Upper lobe of left lung (tissue), 4 donors: ENCODE data around the gene PSMB5.

Source experiments
- CTCF ChIP-seq, 6 experiments: fragments of 450-650 bp in 4 of 6; fragments of 200-600 bp in 2 of 6; sonication (generic) in 2 of 6; IDR thresholded peaks; one replicate each; pipeline ENCODE4 v1.5.1; 2016 to 2019; ENCODE audit warnings: antibody characterized with exemption in 6 of 6
- POLR2A ChIP-seq, 4 donors: fragments of 450-650 bp; IDR thresholded peaks; one replicate each; pipeline ENCODE4 v1.5.1; 2016 to 2017; ENCODE audit warnings: antibody characterized with exemption in 4 of 4, mild to moderate bottlenecking in 2 of 4
- POLR2AphosphoS5 ChIP-seq, 2 donors: sonication (generic); formaldehyde crosslinking; IDR thresholded peaks; one replicate each; pipeline ENCODE4 v1.5.1; 2017; ENCODE audit warnings: antibody characterized with exemption in 2 of 2

GRCh38 chr14:23005451-23006187 lies 29.1 kb downstream of the PSMB5 start:
- TF ChIP-seq POLR2A (IDR thresholded peaks at IDR 0.05): no peak
- TF ChIP-seq POLR2AphosphoS5 (IDR thresholded peaks at IDR 0.05): no peak
- TF ChIP-seq CTCF (IDR thresholded peaks at IDR 0.05): no peak
